Right cardiac atrium (tissue), 5 donors: ENCODE results near the gene GSN. TPM values are rescaled to one million over a fixed set of nuclear protein-coding genes. Genes with fewer than 3 reads are reported as not detected.

Experiments
- polyA plus RNA-seq: library from polyadenylated mRNA; stranded (reverse); fragments of 200-250 nt; gene quantifications from one replicate; pipeline ENCODE4 v1.2.3, GENCODE V29; 2013
- total RNA-seq, 4 donors: library from RNA; stranded (reverse); fragmentation: NEBNext Ultra II Directional; extraction: Animal tissue kit (Norgen Biotek cat#: 25700); gene quantifications; one replicate each; pipeline ENCODE4 v1.2.1, GENCODE V29; 2021
- donor health status: healthy with polysubstance abuse.
- donor health status: DM: no; HTN: yes; CAD: no.
- donor health status: DM: no; HTN: no; CAD: no.
- donor health status: DM: no; HTN: yes; CAD: no; lungs with severe emphysema.
- donor health status: DM: yes; HTN: yes; CAD: no.

The GSN gene
- total and polyA plus RNA-seq, 5 donors = 949 to 1,838 (median 1,630) TPM

Other genes with a start within 250 kb of the GSN start
- gene C5, start 217.9 kb upstream of the GSN start, total RNA-seq = 1 to 10 TPM in 3 of 4 donors, under 1 TPM in 1; 0.67 to 1.9 (median 1.5) TPM
- gene C5, start 217.9 kb upstream of the GSN start, polyA plus RNA-seq = 0.97 TPM
- gene CNTRL, start 193.2 kb upstream of the GSN start, total RNA-seq = 1 to 10 TPM; 5.4 to 6.4 (median 5.4) TPM
- gene CNTRL, start 193.2 kb upstream of the GSN start, polyA plus RNA-seq = 3.4 TPM
- 10 to 100 TPM; 45.3 to 57.3 (median 48.2) TPM for gene RAB14, start 66.3 kb upstream of the GSN start, total RNA-seq
- gene RAB14, start 66.3 kb upstream of the GSN start, polyA plus RNA-seq = 22.9 TPM
- 100 to 1,000 TPM; 146 to 246 (median 172) TPM for gene STOM, start 102.1 kb downstream of the GSN start, total RNA-seq
- 153 TPM for gene STOM, start 102.1 kb downstream of the GSN start, polyA plus RNA-seq
- 10 to 100 TPM; 12.3 to 30.1 (median 22.3) TPM for gene GGTA1, start 231.7 kb downstream of the GSN start, total RNA-seq
- gene GGTA1, start 231.7 kb downstream of the GSN start, polyA plus RNA-seq = 42.5 TPM